Measurements from ENCODE around the gene CCSER2.

Gene CCSER2

GRCh38 chr10:84453303-84453702 lies 124.9 kb downstream of the CCSER2 start:
- TF ChIP-seq CTCF (IDR thresholded peaks at IDR 0.05; ENCODE audit: low read depth, low read length) = no peak
- no peak overlapping the region for H3K27ac ChIP-seq
- H3K9me3 ChIP-seq (ENCODE audit: severe bottlenecking) = no peaks in the 10 kb centered on the region
- no peak for DNase-seq
- no peak overlapping the region for H3K4me3 ChIP-seq (ENCODE audit: low read depth, low read length)
- H3K27me3 ChIP-seq (ENCODE audit: insufficient read depth, low read depth, severe bottlenecking) = no peaks in the 10 kb centered on the region
- no peaks in the 10 kb centered on the region for H3K36me3 ChIP-seq

- Histone ChIP-seq H3K9me3 (ENCODE audit: severe bottlenecking) (peaks cover 5% of the 10 kb centered on the region), H3K36me3 (peaks cover 7% of the 10 kb centered on the region; the same call in 1 of the 2 replicates), H3K27ac (no peak overlapping the region), H3K27me3 (ENCODE audit: insufficient read depth, low read depth, severe bottlenecking) (no peaks in the 10 kb centered on the region), H3K4me3 (ENCODE audit: low read depth, low read length) (no peak overlapping the region)
- DNase-seq = no peak
- TF ChIP-seq CTCF (IDR thresholded peaks at IDR 0.05; ENCODE audit: low read depth, low read length) = no peak
Measured at GRCh38 chr10:84456126-84456525, 127.7 kb downstream of the CCSER2 start.

- no peak overlapping the region for H3K4me3 ChIP-seq (ENCODE audit: low read depth, low read length)
- peaks cover 5% of the 10 kb centered on the region for H3K9me3 ChIP-seq (ENCODE audit: severe bottlenecking)
- no peak overlapping the region for H3K27ac ChIP-seq
- no peak for TF ChIP-seq CTCF (IDR thresholded peaks at IDR 0.05; ENCODE audit: low read depth, low read length)
- no peak for DNase-seq
- H3K36me3 ChIP-seq = peaks cover 13% of the 10 kb centered on the region
- H3K27me3 ChIP-seq (ENCODE audit: insufficient read depth, low read depth, severe bottlenecking) = no peaks in the 10 kb centered on the region
Measured at GRCh38 chr10:84460520-84460919, 132.1 kb downstream of the CCSER2 start.

- Histone ChIP-seq H3K27ac (no peak overlapping the region), H3K36me3 (peaks cover 4% of the 10 kb centered on the region), H3K4me3 (ENCODE audit: low read depth, low read length) (no peak overlapping the region), H3K27me3 (ENCODE audit: insufficient read depth, low read depth, severe bottlenecking) (no peaks in the 10 kb centered on the region), H3K9me3 (ENCODE audit: severe bottlenecking) (no peaks in the 10 kb centered on the region)
- DNase-seq = no peak
- no peak for TF ChIP-seq CTCF (IDR thresholded peaks at IDR 0.05; ENCODE audit: low read depth, low read length)
Measured at GRCh38 chr10:84469470-84469869, 141.1 kb downstream of the CCSER2 start.

GRCh38 chr10:84473136-84473535 lies 144.7 kb downstream of the CCSER2 start:
- no peaks in the 10 kb centered on the region for H3K9me3 ChIP-seq (ENCODE audit: severe bottlenecking)
- H3K27me3 ChIP-seq (ENCODE audit: insufficient read depth, low read depth, severe bottlenecking) = no peaks in the 10 kb centered on the region
- DNase-seq = no peak
- no peak overlapping the region for H3K27ac ChIP-seq
- no peak for TF ChIP-seq CTCF (IDR thresholded peaks at IDR 0.05; ENCODE audit: low read depth, low read length)
- no peaks in the 10 kb centered on the region for H3K36me3 ChIP-seq
- H3K4me3 ChIP-seq (ENCODE audit: low read depth, low read length) = no peak overlapping the region

GRCh38 chr10:84477398-84478128 lies 149.2 kb downstream of the CCSER2 start:
- no peaks in the 10 kb centered on the region for H3K9me3 ChIP-seq (ENCODE audit: severe bottlenecking)
- no peak for TF ChIP-seq CTCF (IDR thresholded peaks at IDR 0.05; ENCODE audit: low read depth, low read length)
- H3K4me3 ChIP-seq (ENCODE audit: low read depth, low read length) = no peak overlapping the region
- H3K36me3 ChIP-seq = no peaks in the 10 kb centered on the region
- DNase-seq = no peak
- no peaks in the 10 kb centered on the region for H3K27me3 ChIP-seq (ENCODE audit: insufficient read depth, low read depth, severe bottlenecking)
- no peak overlapping the region for H3K27ac ChIP-seq

All from WERI-Rb-1 (cell line).